Measurements from ENCODE around the gene DOHH. TPM values are rescaled to one million over a fixed set of nuclear protein-coding genes. Genes with fewer than 3 reads are reported as not detected.

DOHH gene
- total and polyA plus RNA-seq, 9 of the 15 experiments (the other 6 are each of a cell fraction or from before 2014, with no cell fraction given) = 0.14 to 47.2 (median 5.1) TPM

GRCh38 chr19:3520166-3521103 lies 20.0 kb upstream of the DOHH start (continued):
- no peak; the same call in 1 of the 2 replicates for TF ChIP-seq JUND (IDR thresholded peaks at IDR 0.05; ENCODE audit: borderline replicate concordance, low read depth, low read length)
- no peak; the same call in 2 of the 3 replicates for TF ChIP-seq JUND (tag; IDR thresholded peaks at IDR 0.05; ENCODE audit: borderline replicate concordance, low read depth, low read length)
- 0 out of 2 replicates have a peak, but pooled peaks have one; percentile 7 for TF ChIP-seq GATAD2A (IDR thresholded peaks at IDR 0.05)
- no peak; the same call in 1 of the 2 replicates for TF ChIP-seq HNRNPL (IDR thresholded peaks at IDR 0.05; ENCODE audit: low read depth, low read length)
- TF ChIP-seq PBX2 (CRISPR knock-in tag; IDR thresholded peaks at IDR 0.05; ENCODE audit: low read depth) = no peak
- no peak for TF ChIP-seq PBX2 (tag; conservative IDR thresholded peaks at IDR 0.05; ENCODE audit: low read depth)
- TF ChIP-seq ZNF165 (CRISPR knock-in tag; IDR thresholded peaks at IDR 0.05; ENCODE audit: borderline replicate concordance) = no peak
- TF ChIP-seq ZNF3 (CRISPR knock-in tag; IDR thresholded peaks at IDR 0.05) = no peak
- no peak for TF ChIP-seq CEBPZ (IDR thresholded peaks at IDR 0.05; ENCODE audit: borderline replicate concordance, low read depth, low read length)
- no peak for TF ChIP-seq KLF10 (CRISPR knock-in tag; IDR thresholded peaks at IDR 0.05)
- peak; percentile 75; the same call in 1 of the 2 replicates for TF ChIP-seq ZNF311 (CRISPR knock-in tag; IDR thresholded peaks at IDR 0.05)
- TF ChIP-seq ZBTB49 (CRISPR knock-in tag; IDR thresholded peaks at IDR 0.05; ENCODE audit: borderline replicate concordance) = peak; percentile 89; the same call in 1 of the 2 replicates
- no peak for TF ChIP-seq CGGBP1 (CRISPR knock-in tag; IDR thresholded peaks at IDR 0.05)
- TF ChIP-seq TFE3 (CRISPR knock-in tag; IDR thresholded peaks at IDR 0.05) = no peak
- no peak for TF ChIP-seq SPI1 (IDR thresholded peaks at IDR 0.05; ENCODE audit: borderline replicate concordance, low read depth, low read length)
- TF ChIP-seq ZNF274 (IDR thresholded peaks at IDR 0.05; ENCODE audit: borderline replicate concordance, low read depth, low read length) = no peak
